Measurements from ENCODE around the gene B3GNT2. TPM values are rescaled to one million over a fixed set of nuclear protein-coding genes. Genes with fewer than 3 reads are reported as not detected.

The B3GNT2 gene
- total RNA-seq, 1 experiment from 2014 or later: 14.1 TPM

- no TSS peak for BruUV-seq (replicated peaks)
- ChIA-PET POLR2A (no interaction called here), CTCF (no interaction called here)
Observed at GRCh38 chr2:62199392-62200125, 3.6 kb downstream of the B3GNT2 start.

GRCh38 chr2:62200291-62200841, 4.5 kb downstream of the B3GNT2 start:
- Histone ChIP-seq H3K36me3 (ENCODE audit: control insufficient read depth, insufficient read depth, low read length) (no peaks in the 10 kb centered on the region; the same call in 1 of the 2 replicates), H3K27me3 (ENCODE audit: control insufficient read depth, insufficient read depth, low read length) (no peaks in the 10 kb centered on the region)

More at GRCh38 chr2:62199392-62200125, 3.6 kb downstream of the B3GNT2 start:
- ATAC-seq: no peak
- Histone ChIP-seq H3K4me1 (ENCODE audit: control insufficient read depth, insufficient read depth, low read length) (peaks cover 16% of the 10 kb centered on the region; the same call in 1 of the 2 replicates), H3K27me3 (ENCODE audit: control insufficient read depth, insufficient read depth, low read length) (no peaks in the 10 kb centered on the region), H3K36me3 (ENCODE audit: control insufficient read depth, insufficient read depth, low read length) (no peaks in the 10 kb centered on the region; the same call in 1 of the 2 replicates), H3K27ac (ENCODE audit: low read length) (no peak overlapping the region), H3K9me3 (ENCODE audit: control insufficient read depth, insufficient read depth, low read depth, low read length) (no peaks in the 10 kb centered on the region), H3K4me3 (ENCODE audit: low read depth in 2 of 2, low read length in 2 of 2) (no peak overlapping the region)
- TF ChIP-seq POLR2AphosphoS5 (IDR thresholded peaks at IDR 0.05; ENCODE audit: low read depth, low read length): no peak
- TF ChIP-seq TCF7L2 (IDR thresholded peaks at IDR 0.05; ENCODE audit: low read depth, low read length): no peak
- TF ChIP-seq SIN3A (IDR thresholded peaks at IDR 0.05; ENCODE audit: borderline replicate concordance, insufficient read depth, low read depth, low read length): no peak
- TF ChIP-seq CTCF (IDR thresholded peaks at IDR 0.05): no peak
- TF ChIP-seq REST (IDR thresholded peaks at IDR 0.05; ENCODE audit: insufficient read depth in 1 of 2, low read depth in 2 of 2, low read length in 1 of 2): no peak
- intact Hi-C loops (cut with micrococcal nuclease; ENCODE audit: unreplicated experiment) (loop anchor here (5.0 kb wide), 1 partner anchor 213 kb away; no protein-coding TSS in a partner anchor), in situ Hi-C loops (cut with HindIII; ENCODE audit: low pct_unique_long_range_greater_than_20kb, low sequenced_read_pairs) (no loop called here)
- no peak for DNase-seq (ENCODE audit: low read depth, low spot score)

More at GRCh38 chr2:62200291-62200841, 4.5 kb downstream of the B3GNT2 start:
- Histone ChIP-seq H3K27ac (ENCODE audit: low read length) (no peak overlapping the region), H3K4me3 (ENCODE audit: low read depth in 2 of 2, low read length in 2 of 2) (no peak overlapping the region), H3K4me1 (ENCODE audit: control insufficient read depth, insufficient read depth, low read length) (peaks cover 11% of the 10 kb centered on the region; the same call in 1 of the 2 replicates), H3K9me3 (ENCODE audit: control insufficient read depth, insufficient read depth, low read depth, low read length) (no peaks in the 10 kb centered on the region)
- TF ChIP-seq SIN3A (IDR thresholded peaks at IDR 0.05; ENCODE audit: borderline replicate concordance, insufficient read depth, low read depth, low read length): no peak
- intact Hi-C loops (cut with micrococcal nuclease; ENCODE audit: unreplicated experiment) (no loop called here), in situ Hi-C loops (cut with HindIII; ENCODE audit: low pct_unique_long_range_greater_than_20kb, low sequenced_read_pairs) (no loop called here)
- POLR2A ChIA-PET: no interaction called here
- BruUV-seq (replicated peaks): no TSS peak
- DNase-seq (ENCODE audit: low read depth, low spot score) (no peak), ATAC-seq (no peak)
- CTCF ChIA-PET: interaction anchor here (0.5 kb wide), 1 partner anchor 93 kb away, joined by 4 read pairs; no protein-coding TSS in a partner anchor
